D721Med (cell line): Measurements from ENCODE around the gene SCFD2.

Experiments used
- DNase-seq: peaks from one replicate; pipeline ENCODE4 v3.0.0; 2011; ENCODE audit warnings: low spot score; ENCODE audit not compliant: insufficient read length
- FAIRE-seq: peaks from 2 replicates; lab custom pipeline; 2011; peaks lifted over from hg19 to GRCh38; lab: Jason Lieb, UNC
- TF ChIP-seq, protein P1 (sequence below): IDR thresholded peaks from 2 replicates; pipeline ENCODE4 v1.5.1; 2012; ENCODE audit warnings: mild to moderate bottlenecking, control low read depth; ENCODE audit not compliant: insufficient read depth; ENCODE audit errors: missing control alignments

Gene SCFD2

DNA sequence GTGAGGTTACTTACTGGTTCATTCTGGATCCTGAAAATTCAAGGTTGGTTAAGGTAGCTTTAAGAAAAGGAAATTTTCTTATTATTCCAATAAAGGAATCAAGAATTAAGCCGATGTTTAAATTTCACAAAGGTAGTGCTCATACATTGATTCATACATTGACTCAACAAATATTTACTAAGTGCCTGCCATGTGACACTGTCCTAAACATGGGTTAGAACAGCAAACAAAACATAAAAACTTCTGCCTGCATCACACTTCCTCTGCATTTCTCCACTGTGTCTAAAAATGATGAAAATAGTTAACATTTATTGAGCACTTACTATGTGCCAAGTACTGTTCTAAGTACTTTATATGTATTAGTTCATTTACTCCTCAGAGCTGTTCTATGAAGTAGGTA, 428.0 kb downstream of the SCFD2 start:
- FAIRE-seq: no peak
- TF ChIP-seq, protein P1, sequence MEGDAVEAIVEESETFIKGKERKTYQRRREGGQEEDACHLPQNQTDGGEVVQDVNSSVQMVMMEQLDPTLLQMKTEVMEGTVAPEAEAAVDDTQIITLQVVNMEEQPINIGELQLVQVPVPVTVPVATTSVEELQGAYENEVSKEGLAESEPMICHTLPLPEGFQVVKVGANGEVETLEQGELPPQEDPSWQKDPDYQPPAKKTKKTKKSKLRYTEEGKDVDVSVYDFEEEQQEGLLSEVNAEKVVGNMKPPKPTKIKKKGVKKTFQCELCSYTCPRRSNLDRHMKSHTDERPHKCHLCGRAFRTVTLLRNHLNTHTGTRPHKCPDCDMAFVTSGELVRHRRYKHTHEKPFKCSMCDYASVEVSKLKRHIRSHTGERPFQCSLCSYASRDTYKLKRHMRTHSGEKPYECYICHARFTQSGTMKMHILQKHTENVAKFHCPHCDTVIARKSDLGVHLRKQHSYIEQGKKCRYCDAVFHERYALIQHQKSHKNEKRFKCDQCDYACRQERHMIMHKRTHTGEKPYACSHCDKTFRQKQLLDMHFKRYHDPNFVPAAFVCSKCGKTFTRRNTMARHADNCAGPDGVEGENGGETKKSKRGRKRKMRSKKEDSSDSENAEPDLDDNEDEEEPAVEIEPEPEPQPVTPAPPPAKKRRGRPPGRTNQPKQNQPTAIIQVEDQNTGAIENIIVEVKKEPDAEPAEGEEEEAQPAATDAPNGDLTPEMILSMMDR: no peak

DNA sequence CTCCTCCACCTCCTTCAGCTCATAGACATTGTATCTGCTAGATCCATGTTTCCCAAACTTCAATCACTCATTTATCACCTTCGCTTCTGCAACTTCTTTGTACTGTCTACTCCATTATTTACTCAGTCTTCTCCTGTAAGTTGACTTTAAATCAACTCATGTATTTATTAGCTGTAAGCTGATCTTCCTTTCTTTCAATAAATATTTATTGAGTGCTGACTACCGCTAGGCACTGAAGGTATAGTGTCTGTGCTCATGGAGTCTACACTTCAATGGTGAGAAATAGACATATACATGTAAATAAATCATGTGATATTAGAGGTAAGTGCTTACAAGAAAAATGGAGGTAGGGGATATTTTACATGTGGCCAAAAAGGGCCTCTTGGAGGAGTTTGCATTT, 429.1 kb downstream of the SCFD2 start:
- TF ChIP-seq, protein P1: no peak
- FAIRE-seq: no peak
- no peak for DNase-seq

More for the DNA sequence above, 428.0 kb downstream of the SCFD2 start:
- no peak for DNase-seq

DNA sequence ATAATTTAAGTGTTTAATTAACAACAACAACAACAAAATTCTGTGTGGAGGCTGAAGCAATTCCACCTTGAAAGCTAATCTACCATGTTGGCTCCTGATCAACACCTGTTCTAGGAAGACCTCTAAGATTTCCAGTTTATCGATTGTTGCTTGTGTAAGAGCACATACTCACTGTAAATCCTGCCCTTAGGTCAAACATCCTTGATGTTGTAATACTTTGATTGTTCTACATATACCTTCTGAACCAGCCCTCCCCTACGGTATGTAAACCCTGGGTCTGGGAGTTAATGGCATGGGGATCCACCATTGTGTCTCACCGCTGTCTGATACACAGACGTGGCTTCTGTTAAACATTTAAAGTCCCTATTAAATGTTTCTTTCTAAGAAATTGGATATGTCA, 430.5 kb downstream of the SCFD2 start:
- no peak for DNase-seq
- no peak for FAIRE-seq
- TF ChIP-seq, protein P1: no peak

DNA sequence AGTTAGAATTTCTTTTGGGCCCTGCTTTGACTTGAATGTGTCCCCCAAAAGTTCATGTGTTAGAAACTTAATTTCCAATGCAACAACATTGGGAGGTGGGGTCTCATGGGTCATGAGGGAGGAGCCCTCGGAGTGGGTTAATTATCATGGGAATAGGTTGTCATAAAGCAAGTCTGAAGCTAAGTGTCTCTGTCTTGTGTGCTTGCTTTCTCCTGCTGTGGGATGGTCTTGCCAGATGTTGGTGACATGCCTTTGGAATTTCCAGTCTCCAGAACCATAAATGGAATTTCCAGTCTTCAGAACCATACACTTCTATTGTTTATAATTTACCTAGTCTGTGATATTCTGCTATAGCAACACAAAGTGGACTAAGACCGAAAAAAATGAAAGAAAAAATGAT, 432.1 kb downstream of the SCFD2 start:
- TF ChIP-seq, protein P1: no peak
- FAIRE-seq: no peak
- no peak for DNase-seq

DNA sequence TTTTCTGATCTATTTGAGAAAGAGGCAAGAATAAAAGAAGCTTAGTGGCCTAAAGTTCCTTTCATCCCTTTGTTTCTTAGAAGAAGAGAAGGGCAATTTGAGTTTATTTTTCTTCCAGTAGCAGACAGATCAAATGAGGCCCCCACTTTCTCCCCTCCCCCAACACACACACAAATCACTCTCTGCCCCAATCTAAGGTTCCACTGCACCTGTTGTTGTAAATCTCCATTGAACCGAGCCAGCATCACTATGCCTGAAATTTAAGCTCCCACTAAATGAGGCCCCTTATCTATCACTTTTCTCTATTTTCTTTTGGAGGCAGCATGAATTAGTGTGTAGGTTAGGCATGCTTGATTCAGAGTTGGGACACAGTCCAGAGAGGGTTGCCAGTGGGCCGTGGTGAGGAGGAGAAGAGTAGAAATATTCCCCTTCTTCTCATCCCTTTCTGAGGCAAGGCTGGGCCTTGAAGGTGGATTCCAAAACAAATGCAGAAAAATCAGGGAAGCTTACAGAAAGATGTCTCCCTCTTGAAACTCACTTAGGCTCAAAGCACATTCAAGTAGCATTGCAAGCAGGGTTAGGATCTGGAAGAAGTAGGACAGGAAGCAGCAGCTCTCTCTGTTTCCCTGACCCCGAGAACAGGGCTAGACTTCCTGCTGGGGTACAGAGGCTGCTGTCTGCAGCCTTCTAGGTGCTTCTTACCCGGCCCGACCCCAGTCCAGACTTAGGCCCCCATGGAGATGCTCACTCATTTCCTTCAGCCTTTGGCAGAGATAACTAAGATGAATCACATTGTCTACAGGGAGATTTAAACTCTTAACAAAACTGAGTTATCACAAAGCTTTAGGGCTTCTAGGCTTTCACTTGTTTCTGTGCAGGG, 433.0 kb downstream of the SCFD2 start:
- TF ChIP-seq, protein P1: no peak
- DNase-seq: no peak
- FAIRE-seq: no peak

DNA sequence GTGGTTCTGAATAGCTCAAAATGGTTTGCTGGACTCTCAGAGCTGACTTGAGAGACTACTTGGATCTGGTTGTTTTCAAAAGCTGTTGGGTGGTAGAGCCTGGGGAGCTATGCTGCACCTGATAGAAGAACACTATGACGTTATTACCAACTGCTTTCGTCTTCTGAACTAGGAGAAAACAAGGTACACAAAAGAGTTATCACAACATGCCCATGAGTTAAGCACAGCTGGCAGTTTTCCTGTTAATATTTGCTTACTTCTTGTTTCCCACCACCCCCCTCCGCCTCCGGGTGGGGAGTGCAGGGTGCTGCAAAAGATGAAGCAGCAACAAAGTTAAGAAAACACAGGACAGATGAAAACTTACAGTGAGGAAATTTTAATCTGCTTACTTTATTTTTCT, 434.6 kb downstream of the SCFD2 start:
- TF ChIP-seq, protein P1: no peak
- FAIRE-seq (no peak), DNase-seq (no peak)

DNA sequence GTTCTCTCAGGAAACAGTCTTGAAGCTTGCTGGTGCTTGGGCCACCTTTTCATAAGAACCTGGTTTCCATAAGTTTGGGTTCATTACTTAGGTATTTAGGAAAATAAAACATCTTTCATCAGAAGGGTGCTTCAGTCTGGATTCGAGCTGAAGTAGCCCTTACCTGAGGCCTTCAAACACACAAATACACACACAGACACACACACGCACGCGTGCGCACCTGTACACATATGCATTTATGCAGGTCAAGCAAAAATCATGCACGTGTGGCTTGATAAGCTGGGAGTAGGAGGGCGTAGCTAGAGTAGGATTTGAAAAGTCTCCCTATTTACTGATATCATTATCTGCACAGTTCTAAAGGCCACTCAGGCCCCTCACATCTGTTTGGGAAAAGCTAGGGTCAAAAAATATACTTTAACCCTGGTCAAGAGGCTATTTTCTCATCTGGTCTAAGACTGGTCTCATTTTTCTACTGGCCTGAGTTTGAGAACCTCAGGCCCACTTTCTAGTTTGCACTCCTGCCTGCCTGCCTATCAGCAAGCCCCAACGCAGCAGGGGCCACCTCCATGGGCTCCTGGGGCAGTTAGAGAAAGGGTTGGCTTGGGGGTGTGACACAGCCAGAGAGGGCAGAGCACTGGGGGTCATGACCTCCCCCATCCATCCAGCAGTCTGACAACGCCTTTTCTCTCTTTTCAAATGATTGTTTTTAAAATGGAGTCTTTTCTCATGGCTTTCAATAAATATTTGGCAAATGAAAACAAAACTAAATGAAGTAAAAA, 439.5 kb downstream of the SCFD2 start:
- TF ChIP-seq, protein P1: no peak
- DNase-seq: no peak
- FAIRE-seq: no peak
